Body of pancreas (tissue), 4 donors: ENCODE results near the gene BCO1. TPM values are rescaled to one million over a fixed set of nuclear protein-coding genes. Genes with fewer than 3 reads are reported as not detected.
A peak's percentile ranks its signal among the peaks of the same experiment; 100 is the strongest.

Source experiments
- ATAC-seq: fragments of 150-250 bp; one replicate; pipeline ENCODE4 v1.9.1; 2016
- DNase-seq, 4 donors: peaks; one replicate each; pipeline ENCODE4 v3.0.0-alpha.2; 2019
- H3K27ac ChIP-seq, 4 donors: fragments of 200-600 bp; sonication (generic); 1 replicate in 3 of 4; 2 replicates in 1 of 4; pipeline versions ENCODE4 v1.5.1 to v1.6.1; 2016 to 2019; ENCODE audit warnings: mild to moderate bottlenecking in 1 of 4, mixed read lengths in 1 of 4, moderate library complexity in 1 of 4
- H3K27me3 ChIP-seq, 2 donors: fragments of 200-600 bp; sonication (generic); one replicate each; pipeline ENCODE4 v1.6.0; 2016; ENCODE audit warnings: mild to moderate bottlenecking in 1 of 2
- H3K36me3 ChIP-seq, 2 donors: fragments of 200-600 bp; sonication (generic); replicated peaks in 1 of 2; 2 replicates each; pipeline ENCODE4 v1.5.1; 2016; ENCODE audit warnings: low read depth in 2 of 2; ENCODE audit not compliant: insufficient read depth in 1 of 2
- H3K4me1 ChIP-seq: fragments of 200-600 bp; sonication (generic); one replicate; pipeline ENCODE4 v1.6.0; 2016
- H3K4me3 ChIP-seq, 2 donors: fragments of 200-600 bp; sonication (generic); 1 replicate in 1 of 2; 2 replicates in 1 of 2; pipeline ENCODE4 v1.5.1; 2016 to 2019
- H3K9me3 ChIP-seq, 3 donors: fragments of 200-600 bp; sonication (generic); 1 replicate in 2 of 3; 2 replicates in 1 of 3; pipeline ENCODE4 v1.5.1; 2016
- POLR2A ChIP-seq, 3 donors: fragments of 450-650 bp; IDR thresholded peaks; one replicate each; pipeline ENCODE4 v1.6.1; 2016; ENCODE audit warnings: antibody characterized with exemption in 3 of 3, mild to moderate bottlenecking in 2 of 3
- WGBS, 2 donors: methylation state at CpG; one replicate each; pipeline ENCODE4 v1.1.5; 2017; 5-methylcytosine and 5-hydroxymethylcytosine counted together
- intact Hi-C: fragments of 100-400 bp; cut with DNase I; formaldehyde crosslinking; loops from one replicate; pipeline ENCODE4 v1.15.1; 2023
- total RNA-seq, 2 donors: library from RNA; depleted of rRNA; stranded (reverse); fragments of >200 nt; gene quantifications; one replicate each; pipeline ENCODE4 v1.1.0, GENCODE V29; 2016
- TF ChIP-seq, protein P1 (sequence below), 7 experiments: fragments of 450-650 bp in 4 of 7; fragments of 200-600 bp in 3 of 7; sonication (generic) in 3 of 7; IDR thresholded peaks; one replicate each; pipeline ENCODE4 v1.5.1; 2016 to 2019; ENCODE audit warnings: antibody characterized with exemption in 7 of 7

BCO1 gene
- total RNA-seq, 2 donors from 2014 or later = not detected

GRCh38 chr16:81239367-81240121 lies 1.1 kb downstream of the BCO1 start:
- Histone ChIP-seq H3K27ac (peak overlapping the region; percentile 40 to 89 (median 74)), H3K4me1 (peaks cover 20% of the 10 kb centered on the region), H3K27me3 (no peaks in the 10 kb centered on the region), H3K4me3 (no peak overlapping the region), H3K36me3 (no peaks in the 10 kb centered on the region), H3K9me3 (no peaks in the 10 kb centered on the region)
- no peak for TF ChIP-seq POLR2A (IDR thresholded peaks at IDR 0.05)
- TF ChIP-seq, protein P1, sequence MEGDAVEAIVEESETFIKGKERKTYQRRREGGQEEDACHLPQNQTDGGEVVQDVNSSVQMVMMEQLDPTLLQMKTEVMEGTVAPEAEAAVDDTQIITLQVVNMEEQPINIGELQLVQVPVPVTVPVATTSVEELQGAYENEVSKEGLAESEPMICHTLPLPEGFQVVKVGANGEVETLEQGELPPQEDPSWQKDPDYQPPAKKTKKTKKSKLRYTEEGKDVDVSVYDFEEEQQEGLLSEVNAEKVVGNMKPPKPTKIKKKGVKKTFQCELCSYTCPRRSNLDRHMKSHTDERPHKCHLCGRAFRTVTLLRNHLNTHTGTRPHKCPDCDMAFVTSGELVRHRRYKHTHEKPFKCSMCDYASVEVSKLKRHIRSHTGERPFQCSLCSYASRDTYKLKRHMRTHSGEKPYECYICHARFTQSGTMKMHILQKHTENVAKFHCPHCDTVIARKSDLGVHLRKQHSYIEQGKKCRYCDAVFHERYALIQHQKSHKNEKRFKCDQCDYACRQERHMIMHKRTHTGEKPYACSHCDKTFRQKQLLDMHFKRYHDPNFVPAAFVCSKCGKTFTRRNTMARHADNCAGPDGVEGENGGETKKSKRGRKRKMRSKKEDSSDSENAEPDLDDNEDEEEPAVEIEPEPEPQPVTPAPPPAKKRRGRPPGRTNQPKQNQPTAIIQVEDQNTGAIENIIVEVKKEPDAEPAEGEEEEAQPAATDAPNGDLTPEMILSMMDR (IDR thresholded peaks at IDR 0.05) = no peak
- intact Hi-C loops = no loop called here
- WGBS, 2 donors = 74 to 77% methylated on average over 9 of the region's 9 CpGs
- DNase-seq (no peak), ATAC-seq (no peak)

DNA sequence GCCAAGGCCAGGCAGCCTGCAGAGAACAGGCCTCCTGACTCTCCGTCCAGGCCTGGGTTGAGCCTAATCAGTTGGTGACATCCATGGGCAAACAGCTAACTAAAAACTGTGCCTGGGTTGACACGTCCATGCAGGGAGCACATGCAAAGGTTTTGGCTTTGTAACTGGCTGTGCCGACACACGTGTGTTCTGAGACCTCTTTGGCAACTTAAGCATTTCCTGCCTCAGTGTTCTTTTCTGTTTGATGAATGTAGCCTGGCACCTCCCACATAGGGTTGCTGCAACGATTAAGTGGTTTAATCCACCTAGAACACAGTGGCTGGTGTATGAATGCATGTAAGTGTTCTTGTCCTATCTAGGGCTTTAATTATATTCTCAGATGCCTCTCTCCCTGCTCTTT lies 3.2 kb downstream of the BCO1 start:
- DNase-seq = no peak
- intact Hi-C loops = no loop called here
- 79 to 81% methylated on average over 3 to 5 of the region's 5 CpGs for WGBS, 2 donors

DNA sequence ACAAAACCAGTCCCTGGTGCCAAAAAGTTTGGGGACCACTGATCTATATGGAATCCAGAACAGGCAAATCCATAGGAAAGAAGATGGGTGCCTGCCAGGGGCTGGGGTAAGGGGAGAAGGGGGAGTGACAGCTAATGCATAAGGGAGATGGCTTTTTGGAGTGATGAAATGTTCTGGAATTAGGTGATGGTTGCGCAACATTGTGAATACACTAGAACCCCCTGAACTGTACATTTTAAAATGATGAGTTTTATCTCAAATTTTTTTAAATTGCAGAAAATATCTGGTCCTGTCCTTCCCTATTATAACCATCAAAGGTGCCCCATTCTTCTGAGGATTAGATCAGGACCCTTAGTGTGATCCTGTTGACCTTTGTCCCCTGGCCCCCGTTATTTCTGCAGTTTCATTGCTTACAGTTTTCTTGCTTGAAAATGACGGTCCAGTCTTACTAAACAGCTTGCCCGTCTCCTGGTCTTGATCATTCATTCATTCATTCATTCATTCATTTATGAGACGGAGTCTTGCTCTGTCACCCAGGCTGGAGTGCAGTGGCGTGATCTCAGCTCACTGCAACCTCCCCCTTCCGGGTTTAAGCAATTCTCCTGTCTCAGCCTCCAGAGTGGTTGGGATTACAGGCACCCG lies 4.6 kb downstream of the BCO1 start:
- DNase-seq (no peak), ATAC-seq (no peak)
- intact Hi-C loops = no loop called here
- Histone ChIP-seq H3K36me3 (no peaks in the 10 kb centered on the region), H3K27ac (no peak overlapping the region), H3K27me3 (no peaks in the 10 kb centered on the region), H3K9me3 (no peaks in the 10 kb centered on the region), H3K4me1 (peaks cover 13% of the 10 kb centered on the region), H3K4me3 (no peak overlapping the region)
- TF ChIP-seq, protein P1 (IDR thresholded peaks at IDR 0.05) = no peak
- TF ChIP-seq POLR2A (IDR thresholded peaks at IDR 0.05) = no peak
- 74 to 75% methylated on average over 8 of the region's 8 CpGs for WGBS, 2 donors

More for the DNA sequence above, 3.2 kb downstream of the BCO1 start:
- TF ChIP-seq POLR2A (IDR thresholded peaks at IDR 0.05) = no peak
- TF ChIP-seq, protein P1 (IDR thresholded peaks at IDR 0.05) = no peak
- Histone ChIP-seq H3K27ac (no peak overlapping the region), H3K36me3 (no peaks in the 10 kb centered on the region), H3K9me3 (no peaks in the 10 kb centered on the region), H3K4me1 (peaks cover 20% of the 10 kb centered on the region), H3K4me3 (no peak overlapping the region), H3K27me3 (no peaks in the 10 kb centered on the region)
- no peak for ATAC-seq

DNA sequence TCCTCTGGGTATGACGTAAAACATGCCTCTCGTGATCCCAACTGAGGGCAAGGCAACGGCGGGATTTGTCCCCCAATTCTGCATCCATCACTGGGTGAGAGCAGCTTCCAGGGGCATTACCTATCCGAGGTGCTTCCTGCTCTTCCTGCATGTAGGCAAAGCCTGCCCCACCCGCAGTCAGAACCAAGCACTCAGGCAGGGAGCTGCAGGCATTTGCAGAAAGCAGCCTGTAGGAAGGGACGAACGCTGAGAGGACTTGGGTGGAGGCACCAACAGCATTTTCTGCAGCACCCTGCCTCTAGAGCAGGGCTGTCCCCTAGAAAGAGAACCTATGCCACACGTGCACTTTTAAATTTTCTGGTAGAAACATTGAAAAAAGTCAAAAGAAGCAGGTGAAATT lies 5.5 kb downstream of the BCO1 start:
- Histone ChIP-seq H3K4me3 (no peak overlapping the region), H3K4me1 (peaks cover 7% of the 10 kb centered on the region), H3K27ac (no peak overlapping the region), H3K27me3 (no peaks in the 10 kb centered on the region), H3K9me3 (no peaks in the 10 kb centered on the region), H3K36me3 (no peaks in the 10 kb centered on the region)
- intact Hi-C loops = no loop called here
- DNase-seq (no peak), ATAC-seq (no peak)
- TF ChIP-seq, protein P1 (IDR thresholded peaks at IDR 0.05) = no peak
- TF ChIP-seq POLR2A (IDR thresholded peaks at IDR 0.05) = no peak
- 51% methylated on average over 9 of the region's 9 CpGs for WGBS, 2 donors
